ENCODE measurements around the gene DHX15. TPM values are rescaled to one million over a fixed set of nuclear protein-coding genes. Genes with fewer than 3 reads are reported as not detected.
"Not testable (repeated sequence)": the region's sequence is repeated elsewhere in the genome, so short reads cannot be mapped to it uniquely, and the experiment has no call there.

The DHX15 gene
- total RNA-seq, 1 experiment from 2014 or later = 153 TPM

GRCh38 chr4:24550441-24551175, 33.7 kb downstream of the DHX15 start:
- DNase-seq (ENCODE audit: low spot score) = no peak

- no peak for DNase-seq (ENCODE audit: low spot score)
Measured at GRCh38 chr4:24547979-24548378, 36.4 kb downstream of the DHX15 start.

GRCh38 chr4:24544208-24544988, 40.0 kb downstream of the DHX15 start:
- no peak for DNase-seq (ENCODE audit: low spot score)

GRCh38 chr4:24537025-24537424, 47.3 kb downstream of the DHX15 start:
- DNase-seq (ENCODE audit: low spot score) = no peak

- no peak for DNase-seq (ENCODE audit: low spot score)
Measured at GRCh38 chr4:24535399-24535798, 49.0 kb downstream of the DHX15 start.

GRCh38 chr4:24533364-24533763, 51.0 kb downstream of the DHX15 start:
- no peak for DNase-seq (ENCODE audit: low spot score)

GRCh38 chr4:24529555-24529954, 54.8 kb downstream of the DHX15 start:
- DNase-seq (ENCODE audit: low spot score) = no peak

- no peak for DNase-seq (ENCODE audit: low spot score)
Measured at GRCh38 chr4:24527371-24527770, 57.0 kb downstream of the DHX15 start.

GRCh38 chr4:24521544-24521943, 62.8 kb downstream of the DHX15 start:
- DNase-seq (ENCODE audit: low spot score) = no peak

GRCh38 chr4:24519649-24520048, 64.7 kb downstream of the DHX15 start:
- no peak for DNase-seq (ENCODE audit: low spot score)

GRCh38 chr4:24517676-24518075, 66.7 kb downstream of the DHX15 start:
- DNase-seq (ENCODE audit: low spot score) = no peak

- DNase-seq (ENCODE audit: low spot score) = no peak
Measured at GRCh38 chr4:24516926-24517325, 67.4 kb downstream of the DHX15 start.

GRCh38 chr4:24515698-24516097, 68.7 kb downstream of the DHX15 start:
- DNase-seq (ENCODE audit: low spot score) = no peak

GRCh38 chr4:24514808-24515207, 69.5 kb downstream of the DHX15 start:
- no peak for DNase-seq (ENCODE audit: low spot score)

GRCh38 chr4:24513718-24514117, 70.6 kb downstream of the DHX15 start:
- no peak for DNase-seq (ENCODE audit: low spot score)

- DNase-seq (ENCODE audit: low spot score) = no peak
Measured at GRCh38 chr4:24511371-24512063, 72.8 kb downstream of the DHX15 start.

- no peak for DNase-seq (ENCODE audit: low spot score)
Measured at GRCh38 chr4:24510091-24510490, 74.3 kb downstream of the DHX15 start.

- DNase-seq (ENCODE audit: low spot score) = no peak
Measured at GRCh38 chr4:24508541-24508940, 75.8 kb downstream of the DHX15 start.

- DNase-seq (ENCODE audit: low spot score) = no peak
Measured at GRCh38 chr4:24507439-24507838, 76.9 kb downstream of the DHX15 start.

GRCh38 chr4:24503090-24503489, 81.3 kb downstream of the DHX15 start:
- not testable (repeated sequence) for DNase-seq (ENCODE audit: low spot score)

- no peak for DNase-seq (ENCODE audit: low spot score)
Measured at GRCh38 chr4:24497221-24497620, 87.1 kb downstream of the DHX15 start.

- DNase-seq (ENCODE audit: low spot score) = no peak
Measured at GRCh38 chr4:24496597-24496996, 87.8 kb downstream of the DHX15 start.

GRCh38 chr4:24495388-24495787, 89.0 kb downstream of the DHX15 start:
- DNase-seq (ENCODE audit: low spot score) = no peak
